Testis (tissue), 2 donors: ENCODE data around the gene ZBTB7C.

Experiments
- CTCF ChIP-seq, 3 experiments: fragments of 450-650 bp in 2 of 3; fragments of 200-600 bp in 1 of 3; sonication (generic) in 1 of 3; IDR thresholded peaks; one replicate each; pipeline ENCODE4 v1.5.1; 2016 to 2019; ENCODE audit warnings: antibody characterized with exemption in 3 of 3, mild to moderate bottlenecking in 2 of 3, moderate library complexity in 1 of 3
- POLR2A ChIP-seq: fragments of 450-650 bp; IDR thresholded peaks from one replicate; pipeline ENCODE4 v1.6.1; 2017; ENCODE audit warnings: antibody characterized with exemption, mild to moderate bottlenecking, moderate library complexity

- TF ChIP-seq CTCF (IDR thresholded peaks at IDR 0.05) (no peak), POLR2A (no peak)
Measured at GRCh38 chr18:48359626-48360025, 49.6 kb downstream of the ZBTB7C start.
